Liver (tissue), 9 donors: ENCODE measurements around the gene LMBRD2. TPM values are rescaled to one million over a fixed set of nuclear protein-coding genes. Genes with fewer than 3 reads are reported as not detected.

ENCODE experiments used
- DNase-seq: peaks from one replicate; pipeline ENCODE4 v3.0.0-alpha.2; 2017; ENCODE audit warnings: low spot score
- H3K27ac ChIP-seq, 2 donors: one replicate each; pipeline ENCODE4 v1.7.0; 2013; ENCODE audit warnings: inconsistent platforms in 2 of 2, low read length in 2 of 2, control low read depth in 1 of 2, low read depth in 1 of 2, mild to moderate bottlenecking in 1 of 2
- H3K27me3 ChIP-seq, 4 donors: one replicate each; pipeline versions ENCODE4 v1.6.1 to v1.7.0; 2013; ENCODE audit warnings: low read length in 3 of 4, inconsistent platforms in 1 of 4, mild to moderate bottlenecking in 1 of 4, moderate library complexity in 1 of 4; ENCODE audit not compliant: control insufficient read depth in 4 of 4, insufficient read depth in 4 of 4
- H3K36me3 ChIP-seq, 4 donors: one replicate each; pipeline versions ENCODE4 v1.6.1 to v1.7.0; 2013; ENCODE audit warnings: low read length in 3 of 4, mild to moderate bottlenecking in 3 of 4, low read depth in 1 of 4, moderate library complexity in 1 of 4; ENCODE audit not compliant: control insufficient read depth in 4 of 4, insufficient read depth in 3 of 4
- H3K4me1 ChIP-seq, 4 donors: one replicate each; pipeline versions ENCODE4 v1.6.1 to v1.7.0; 2013; ENCODE audit warnings: low read length in 3 of 4, mild to moderate bottlenecking in 3 of 4, moderate library complexity in 1 of 4; ENCODE audit not compliant: control insufficient read depth in 4 of 4, insufficient read depth in 4 of 4
- H3K4me3 ChIP-seq, 3 donors: one replicate each; pipeline versions ENCODE4 v1.6.1 to v1.7.0; 2013; ENCODE audit warnings: low read length in 3 of 3, control low read depth in 1 of 3, low read depth in 1 of 3, mild to moderate bottlenecking in 1 of 3
- H3K9ac ChIP-seq, 2 donors: one replicate each; pipeline ENCODE4 v1.7.0; 2013; ENCODE audit warnings: low read length in 2 of 2, mild to moderate bottlenecking in 2 of 2, moderate library complexity in 2 of 2, control low read depth in 1 of 2, low read depth in 1 of 2
- H3K9me3 ChIP-seq, 4 donors: one replicate each; pipeline versions ENCODE4 v1.6.1 to v1.7.0; 2013; ENCODE audit warnings: low read length in 3 of 4; ENCODE audit not compliant: control insufficient read depth in 4 of 4
- CTCF ChIP-seq: fragments of 150-350 bp; IDR thresholded peaks from 2 replicates; pipeline ENCODE4 v1.5.1; 2017; ENCODE audit warnings: improper control_type of control experiment, low read depth, low read length; ENCODE audit not compliant: missing input control
- GABPA ChIP-seq, 2 donors: IDR thresholded peaks in 1 of 2; conservative IDR thresholded peaks in 1 of 2; 2 replicates each; pipeline ENCODE4 v1.6.1; 2016; ENCODE audit warnings: antibody characterized with exemption in 2 of 2, mild to moderate bottlenecking in 1 of 2, moderate library complexity in 1 of 2
- HNF4A ChIP-seq, 2 donors: conservative IDR thresholded peaks; 2 replicates each; pipeline ENCODE4 v1.6.1; 2016; ENCODE audit warnings: antibody characterized with exemption in 2 of 2, mild to moderate bottlenecking in 2 of 2
- HNF4G ChIP-seq: IDR thresholded peaks from 2 replicates; pipeline ENCODE4 v1.6.1; 2016; ENCODE audit warnings: antibody characterized with exemption
- RAD21 ChIP-seq, 2 donors: IDR thresholded peaks; 2 replicates each; pipeline ENCODE4 v1.6.1; 2016; ENCODE audit warnings: antibody characterized with exemption in 2 of 2, mild to moderate bottlenecking in 2 of 2
- RXRA ChIP-seq, 2 donors: IDR thresholded peaks; 2 replicates each; pipeline ENCODE4 v1.6.1; 2017 to 2018; ENCODE audit warnings: antibody characterized with exemption in 2 of 2, mild to moderate bottlenecking in 1 of 2
- SP1 ChIP-seq: IDR thresholded peaks from 2 replicates; pipeline ENCODE4 v1.6.1; 2018; ENCODE audit warnings: antibody characterized with exemption, mild to moderate bottlenecking
- YY1 ChIP-seq: IDR thresholded peaks from 2 replicates; pipeline ENCODE4 v1.6.1; 2016; ENCODE audit warnings: antibody characterized with exemption, mild to moderate bottlenecking
- WGBS: extraction: QIAGEN DNeasy Blood & Tissue Kit; methylation state at CpG from one replicate; pipeline ENCODE4 v1.1.7; 2013; 5-methylcytosine and 5-hydroxymethylcytosine counted together
- polyA plus RNA-seq, 2 donors: library from polyadenylated mRNA; stranded (reverse) in 1 of 2; unstranded in 1 of 2; fragments of 200-250 nt in 1 of 2; fragments of >200 nt in 1 of 2; fragmentation: Nextera tagmentation in 1 of 2; extraction: Ambion mirVana in 1 of 2; gene quantifications; one replicate each; pipeline versions ENCODE4 v1.2.1 to v1.2.3, GENCODE V29; 2013 to 2015
- total RNA-seq, 2 donors: library from RNA; depleted of rRNA; stranded (reverse); fragments of >200 nt; gene quantifications; one replicate each; pipeline ENCODE4 v1.2.3, GENCODE V29; 2014
- TF ChIP-seq, protein P1 (sequence below): IDR thresholded peaks from 2 replicates; pipeline ENCODE4 v1.6.1; 2016; ENCODE audit warnings: antibody characterized with exemption
- TF ChIP-seq, protein P2 (sequence below): IDR thresholded peaks from 2 replicates; pipeline ENCODE4 v1.6.1; 2016; ENCODE audit warnings: antibody characterized with exemption
- donor health status: healthy.
- donor health status: healthy.
- donor health status: healthy.
- donor health status: healthy.
- donor health status: healthy.

LMBRD2 gene
- total and polyA plus RNA-seq, 4 donors: 3.8 to 20.5 (median 9.2) TPM

DNA sequence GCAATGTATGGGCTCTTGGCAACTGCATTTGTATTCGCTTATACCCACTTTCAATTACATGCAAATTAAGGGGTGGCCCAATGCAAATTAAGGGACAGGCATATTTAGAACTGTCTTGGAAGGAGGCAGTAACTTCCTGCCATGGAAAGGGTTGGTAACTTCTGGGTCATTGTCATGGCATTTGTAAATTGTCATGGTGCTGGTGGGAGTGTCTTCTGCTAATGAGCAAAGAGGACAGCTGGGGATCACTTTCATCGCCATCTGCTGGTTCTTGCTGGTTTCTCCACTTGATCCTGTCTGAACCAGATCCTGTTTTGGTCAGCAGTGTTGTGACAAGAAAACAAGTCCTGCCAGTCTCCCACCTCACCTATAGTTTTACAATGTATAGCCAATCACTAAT lies 61.7 kb downstream of the LMBRD2 start:
- WGBS: 69% methylated on average over 2 of the region's 2 CpGs
- no peaks in the 10 kb centered on the region for H3K27me3 ChIP-seq
- H3K36me3 ChIP-seq: no peaks in the 10 kb centered on the region
- no peaks in the 10 kb centered on the region for H3K4me1 ChIP-seq
- H3K9me3 ChIP-seq: peaks cover 0 to 2% (median 0%) of the 10 kb centered on the region in 4 donors
- DNase-seq: no peak
- no peak overlapping the region for H3K9ac ChIP-seq
- H3K4me3 ChIP-seq: no peak overlapping the region
- peak; percentile 42 to 68 for TF ChIP-seq RAD21 (IDR thresholded peaks at IDR 0.05)
- TF ChIP-seq CTCF: peak; percentile 36
- TF ChIP-seq, protein P1, sequence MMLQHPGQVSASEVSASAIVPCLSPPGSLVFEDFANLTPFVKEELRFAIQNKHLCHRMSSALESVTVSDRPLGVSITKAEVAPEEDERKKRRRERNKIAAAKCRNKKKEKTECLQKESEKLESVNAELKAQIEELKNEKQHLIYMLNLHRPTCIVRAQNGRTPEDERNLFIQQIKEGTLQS: no peak
- TF ChIP-seq RXRA (IDR thresholded peaks at IDR 0.05): peak; percentile 37 to 50
- no peak for TF ChIP-seq YY1
- TF ChIP-seq HNF4G: no peak
- H3K27ac ChIP-seq: no peak overlapping the region

- TF ChIP-seq HNF4A (conservative IDR thresholded peaks at IDR 0.05): no peak
- peak; percentile 75 for TF ChIP-seq CTCF
- peak; percentile 85 to 91 for TF ChIP-seq RAD21 (IDR thresholded peaks at IDR 0.05)
- TF ChIP-seq GABPA (IDR thresholded peaks at IDR 0.05 in 1 of 2, conservative IDR thresholded peaks at IDR 0.05 in 1 of 2): no peak
- TF ChIP-seq, protein P2, sequence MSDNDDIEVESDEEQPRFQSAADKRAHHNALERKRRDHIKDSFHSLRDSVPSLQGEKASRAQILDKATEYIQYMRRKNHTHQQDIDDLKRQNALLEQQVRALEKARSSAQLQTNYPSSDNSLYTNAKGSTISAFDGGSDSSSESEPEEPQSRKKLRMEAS: no peak
- TF ChIP-seq SP1: no peak
- H3K9ac ChIP-seq: no peak overlapping the region
- H3K27me3 ChIP-seq: no peaks in the 10 kb centered on the region
- no peaks in the 10 kb centered on the region for H3K36me3 ChIP-seq
- peaks cover 0 to 3% (median 2%) of the 10 kb centered on the region in 4 donors for H3K4me1 ChIP-seq
- H3K4me3 ChIP-seq: no peak overlapping the region
- 15% methylated on average over 10 of the region's 10 CpGs for WGBS
- H3K9me3 ChIP-seq: no peaks in the 10 kb centered on the region
- no peak overlapping the region for H3K27ac ChIP-seq
- DNase-seq: no peak
Observed at GRCh38 chr5:36079200-36079781, 72.4 kb downstream of the LMBRD2 start.

- DNase-seq: no peak
- no peaks in the 10 kb centered on the region for H3K9me3 ChIP-seq
- 79% methylated on average over 10 of the region's 10 CpGs for WGBS
- H3K27ac ChIP-seq: no peak overlapping the region
- TF ChIP-seq RXRA (IDR thresholded peaks at IDR 0.05) (no peak), YY1 (no peak)
- H3K4me3 ChIP-seq: no peak overlapping the region
- H3K36me3 ChIP-seq: no peaks in the 10 kb centered on the region
- no peaks in the 10 kb centered on the region for H3K27me3 ChIP-seq
- H3K9ac ChIP-seq: no peak overlapping the region
- peaks cover 0 to 3% (median 2%) of the 10 kb centered on the region in 4 donors for H3K4me1 ChIP-seq
Observed at GRCh38 chr5:36078430-36078829, 73.3 kb downstream of the LMBRD2 start.
